NT2/D1 (cell line): Measurements from ENCODE around the gene INF2.

ENCODE experiments used
- DNase-seq: peaks from one replicate; pipeline ENCODE4 v3.0.0-alpha.2; 2011; ENCODE audit warnings: low read depth, low spot score
- H3K27me3 ChIP-seq: 2 replicates; pipeline ENCODE4 v1.6.0; 2011; ENCODE audit warnings: mild to moderate bottlenecking; ENCODE audit not compliant: insufficient read length, insufficient read depth
- H3K36me3 ChIP-seq: 2 replicates; pipeline ENCODE4 v1.6.1; 2011; ENCODE audit warnings: mild to moderate bottlenecking, low read length, mixed read lengths; ENCODE audit not compliant: insufficient read depth, insufficient read length
- H3K4me1 ChIP-seq: 2 replicates; pipeline ENCODE4 v1.5.1; 2011; ENCODE audit not compliant: insufficient read depth, insufficient read length
- H3K4me3 ChIP-seq: 2 replicates; pipeline ENCODE4 v1.5.1; 2011; ENCODE audit warnings: low read depth; ENCODE audit not compliant: insufficient read length
- H3K9ac ChIP-seq: 2 replicates; pipeline ENCODE4 v1.6.0; 2011; ENCODE audit warnings: low read depth; ENCODE audit not compliant: insufficient read length
- H3K9me3 ChIP-seq: 2 replicates; pipeline ENCODE4 v1.5.1; 2011; ENCODE audit warnings: mild to moderate bottlenecking, low read length; ENCODE audit not compliant: insufficient read depth
- SUZ12 ChIP-seq: IDR thresholded peaks from 2 replicates; pipeline ENCODE4 v1.6.1; 2011; ENCODE audit not compliant: insufficient read length, insufficient read depth; ENCODE audit errors: extremely low read depth
- YY1 ChIP-seq: IDR thresholded peaks from 2 replicates; pipeline ENCODE4 v1.6.1; 2011; ENCODE audit not compliant: insufficient read length, insufficient read depth
- ZNF274 ChIP-seq: IDR thresholded peaks from 2 replicates; pipeline ENCODE4 v1.6.1; 2011; ENCODE audit warnings: mild to moderate bottlenecking, low read depth, low read length

INF2 gene

DNA sequence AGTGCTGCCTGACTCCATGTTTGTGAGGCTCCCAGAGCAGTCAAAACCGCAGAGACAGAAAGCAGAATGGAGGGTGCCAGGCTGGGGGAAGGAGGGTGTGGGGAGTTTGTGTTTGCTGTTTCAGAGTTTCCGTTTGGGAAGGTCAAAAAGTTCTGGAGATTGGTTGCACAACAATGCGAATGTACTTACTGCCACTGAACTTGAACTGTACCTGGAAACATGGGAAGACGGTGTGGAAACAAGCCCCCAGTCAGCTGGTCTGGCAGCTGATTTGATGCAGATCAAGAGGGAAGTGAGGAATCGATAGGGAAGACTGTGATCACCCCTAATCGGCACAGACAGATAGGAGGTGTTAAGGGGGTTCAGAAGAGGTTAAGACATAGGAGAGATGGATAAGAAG, 35.3 kb upstream of the INF2 start:
- no peak for DNase-seq
- peaks cover 12% of the 10 kb centered on the region; the same call in 1 of the 2 replicates for H3K9me3 ChIP-seq
- no peak for TF ChIP-seq YY1
- TF ChIP-seq SUZ12: no peak
- no peak for TF ChIP-seq ZNF274
- H3K4me3 ChIP-seq: no peak overlapping the region
- no peak overlapping the region for H3K9ac ChIP-seq
- H3K4me1 ChIP-seq: peaks cover 2% of the 10 kb centered on the region
- H3K36me3 ChIP-seq: no peaks in the 10 kb centered on the region
- H3K27me3 ChIP-seq: peaks cover 2% of the 10 kb centered on the region

DNA sequence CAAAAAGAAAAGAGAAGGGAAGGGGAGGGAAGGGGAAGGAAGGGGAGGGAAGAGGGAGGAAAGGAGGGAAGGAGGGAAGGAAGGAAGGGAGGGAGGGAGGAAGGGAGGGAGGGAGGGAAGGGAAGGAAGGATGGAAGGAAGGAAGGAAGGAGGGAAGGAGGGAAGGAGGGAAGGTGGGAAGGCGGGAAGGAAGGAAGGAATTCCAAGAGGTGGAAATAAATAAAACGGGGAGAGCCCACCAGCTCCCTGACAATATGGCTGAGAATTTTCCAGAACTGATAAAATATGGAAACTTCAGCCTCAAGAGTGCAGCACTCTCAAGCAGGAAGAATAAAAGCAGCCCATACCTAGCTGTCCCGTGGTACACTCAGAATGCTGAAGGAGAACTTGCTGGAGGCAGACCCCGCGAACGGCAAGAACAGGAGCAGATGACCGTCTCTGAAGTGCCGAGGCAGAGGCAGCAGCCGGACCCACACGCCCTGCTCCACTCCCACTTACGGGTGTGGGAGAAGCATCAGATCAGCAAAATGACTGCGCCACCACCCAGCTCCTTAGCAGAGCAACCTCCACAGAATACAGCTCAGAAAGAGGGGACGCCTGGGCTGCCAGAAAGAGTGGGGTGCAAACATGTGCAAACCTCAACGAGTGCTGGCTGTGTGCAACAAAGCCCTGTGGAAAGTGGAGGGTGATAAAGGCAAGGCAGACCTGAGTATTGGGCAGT, 34.1 kb upstream of the INF2 start:
- Histone ChIP-seq H3K4me3 (no peak overlapping the region), H3K36me3 (no peaks in the 10 kb centered on the region), H3K4me1 (peaks cover 5% of the 10 kb centered on the region), H3K9ac (no peak overlapping the region), H3K27me3 (no peaks in the 10 kb centered on the region), H3K9me3 (peaks cover 12% of the 10 kb centered on the region; the same call in 1 of the 2 replicates)
- no peak for DNase-seq
- TF ChIP-seq SUZ12: no peak
- TF ChIP-seq ZNF274: no peak
- no peak for TF ChIP-seq YY1

DNA sequence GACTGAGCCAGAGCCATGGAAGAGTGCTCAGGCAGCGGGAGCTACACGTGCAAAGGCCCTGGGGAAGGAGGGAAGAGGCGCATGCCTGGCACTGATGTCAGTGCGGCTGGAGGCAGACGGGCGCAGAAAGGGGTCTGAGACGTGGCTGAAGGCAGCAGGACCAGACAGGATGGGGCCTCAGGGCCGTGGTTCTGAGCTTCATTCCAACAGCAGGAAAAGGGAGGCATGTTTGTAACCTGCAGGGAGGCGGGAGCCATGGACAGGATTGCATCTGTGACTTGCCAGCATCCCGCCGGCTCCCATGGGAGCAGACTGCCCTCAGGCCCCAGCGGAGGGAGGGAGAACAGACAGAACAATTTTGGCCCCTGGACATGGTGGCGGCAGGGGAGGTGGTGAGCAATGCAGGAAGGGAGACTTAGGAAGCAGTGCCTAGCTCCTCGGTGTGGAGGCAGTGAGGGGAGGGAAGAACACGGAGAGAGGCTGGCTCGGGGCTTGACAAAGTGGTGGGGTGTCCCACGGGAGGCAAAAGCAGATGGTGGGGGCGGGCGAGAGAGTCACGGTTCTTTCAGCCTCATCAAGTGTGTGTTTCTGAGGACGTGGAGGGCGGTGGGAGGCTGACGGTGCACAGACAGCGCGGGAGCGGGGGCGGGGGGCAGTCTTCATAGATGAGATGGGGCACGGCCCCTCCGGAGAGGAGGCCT, 33.3 kb upstream of the INF2 start:
- no peak for DNase-seq
- H3K27me3 ChIP-seq: no peaks in the 10 kb centered on the region
- peaks cover 3% of the 10 kb centered on the region for H3K4me1 ChIP-seq
- no peak overlapping the region for H3K9ac ChIP-seq
- no peaks in the 10 kb centered on the region for H3K36me3 ChIP-seq
- TF ChIP-seq YY1: no peak
- TF ChIP-seq SUZ12: no peak
- no peak for TF ChIP-seq ZNF274
- no peak overlapping the region for H3K4me3 ChIP-seq
- peaks cover 13% of the 10 kb centered on the region; the same call in 1 of the 2 replicates for H3K9me3 ChIP-seq

DNA sequence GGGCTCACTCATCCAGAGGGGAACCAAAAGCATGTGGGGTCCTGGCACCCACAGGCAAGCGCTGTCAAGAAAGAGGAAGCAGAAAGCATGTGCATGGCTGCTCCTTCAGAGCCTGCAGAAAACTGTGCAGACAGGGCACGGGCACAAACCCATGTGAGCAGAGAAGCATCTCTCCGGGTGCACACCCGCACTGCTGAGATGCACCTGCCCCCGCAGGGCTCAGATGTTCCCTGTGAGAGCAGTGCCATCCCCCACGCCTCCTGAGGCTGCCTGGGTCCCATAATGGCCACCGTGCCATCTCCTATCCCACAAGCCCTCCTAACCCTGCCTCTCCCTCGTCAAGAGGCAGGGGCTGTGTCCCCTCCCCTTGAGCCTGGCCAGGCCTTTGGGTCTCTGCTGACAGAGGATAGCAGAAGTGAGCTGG, 32.3 kb upstream of the INF2 start:
- no peak for DNase-seq
- H3K27me3 ChIP-seq: no peaks in the 10 kb centered on the region
- peaks cover 3% of the 10 kb centered on the region for H3K4me1 ChIP-seq
- H3K9ac ChIP-seq: no peak overlapping the region
- H3K9me3 ChIP-seq: peaks cover 18% of the 10 kb centered on the region; the same call in 1 of the 2 replicates
- TF ChIP-seq ZNF274 (no peak), SUZ12 (no peak), YY1 (no peak)
- no peaks in the 10 kb centered on the region for H3K36me3 ChIP-seq
- H3K4me3 ChIP-seq: no peak overlapping the region

DNA sequence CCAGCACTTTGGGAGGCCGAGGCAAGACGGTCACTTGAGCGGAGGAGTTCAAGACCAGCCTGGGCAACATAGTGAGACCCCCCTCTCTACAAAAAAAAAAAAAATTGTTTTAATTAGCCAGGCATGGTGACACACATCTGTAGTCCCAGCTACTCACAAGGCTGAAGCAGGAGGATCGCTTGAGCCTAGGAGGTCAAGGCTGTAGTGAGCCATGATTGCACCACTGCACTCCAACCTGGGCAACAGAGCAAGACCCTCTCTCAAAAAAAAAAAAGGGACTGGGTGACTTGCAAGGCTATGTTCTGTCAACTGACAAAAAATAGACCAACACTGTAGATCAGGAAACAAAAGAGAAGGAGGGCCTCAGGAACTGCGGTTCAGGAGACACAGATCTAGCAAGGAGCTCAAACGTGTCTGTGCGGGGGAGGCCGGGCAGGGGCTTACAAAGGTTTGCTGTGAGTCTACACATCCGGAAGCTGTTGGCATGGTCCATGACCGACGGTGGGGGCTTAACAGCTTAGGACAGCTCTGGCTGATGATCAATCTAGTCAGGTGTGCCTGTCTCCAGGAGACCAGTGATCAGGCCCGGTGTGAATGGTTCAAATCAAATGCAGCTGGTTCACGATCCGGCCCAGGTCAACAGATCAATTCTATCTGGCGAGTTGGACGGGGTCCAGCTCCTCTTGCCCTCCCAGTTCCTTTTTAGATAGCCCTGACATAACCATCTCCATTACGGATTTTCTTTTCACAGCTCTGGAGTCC, 31.7 kb upstream of the INF2 start:
- DNase-seq: no peak
- Histone ChIP-seq H3K27me3 (no peaks in the 10 kb centered on the region), H3K36me3 (no peaks in the 10 kb centered on the region), H3K9ac (no peak overlapping the region), H3K4me1 (peaks cover 3% of the 10 kb centered on the region), H3K9me3 (peaks cover 11% of the 10 kb centered on the region; the same call in 1 of the 2 replicates), H3K4me3 (no peak overlapping the region)
- TF ChIP-seq SUZ12 (no peak), ZNF274 (no peak), YY1 (no peak)

DNA sequence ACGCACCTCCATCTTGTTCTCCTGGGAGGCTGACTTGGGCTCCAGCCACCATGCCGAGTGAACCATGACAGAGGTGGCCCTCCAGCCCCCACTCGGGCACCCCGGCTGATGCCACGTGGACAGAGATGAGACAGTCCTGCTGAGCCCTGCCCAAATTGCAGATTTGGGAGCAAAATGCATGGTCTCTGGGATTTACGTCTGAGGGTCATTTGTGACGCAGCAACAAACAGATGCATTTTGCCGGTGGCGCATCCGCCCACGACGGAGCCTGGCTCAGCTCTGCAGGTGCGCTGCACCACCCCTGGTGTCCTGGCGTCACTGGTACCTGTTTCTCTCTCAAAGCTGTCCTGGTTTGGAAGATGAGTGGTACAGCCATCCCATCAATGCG, 31.1 kb upstream of the INF2 start:
- Histone ChIP-seq H3K4me3 (no peak overlapping the region), H3K9ac (no peak overlapping the region), H3K27me3 (no peaks in the 10 kb centered on the region), H3K4me1 (peaks cover 3% of the 10 kb centered on the region), H3K36me3 (no peaks in the 10 kb centered on the region), H3K9me3 (peaks cover 7% of the 10 kb centered on the region; the same call in 1 of the 2 replicates)
- no peak for TF ChIP-seq ZNF274
- DNase-seq: no peak

DNA sequence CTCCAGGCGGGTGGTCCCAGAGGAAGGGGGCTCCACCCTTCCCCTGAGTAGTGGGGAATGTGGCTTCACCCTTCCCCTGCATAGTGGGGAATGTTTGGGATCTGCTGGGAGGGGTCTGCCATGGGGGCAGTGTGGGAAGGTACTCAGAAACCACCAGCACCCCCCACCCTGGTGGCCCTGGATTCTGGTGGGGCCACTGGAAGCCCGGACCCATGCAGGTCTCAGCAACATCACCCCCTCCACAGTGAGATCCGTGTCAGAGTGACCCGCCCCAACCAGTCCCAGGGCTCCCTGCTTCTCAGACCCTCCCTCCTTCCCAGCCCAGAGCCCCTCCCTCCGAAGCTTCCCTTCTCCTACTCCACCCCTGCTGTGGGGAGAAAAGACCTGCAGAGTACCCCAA, 30.3 kb upstream of the INF2 start:
- H3K36me3 ChIP-seq: no peaks in the 10 kb centered on the region
- H3K4me1 ChIP-seq: peaks cover 3% of the 10 kb centered on the region
- no peak overlapping the region for H3K4me3 ChIP-seq
- no peak for DNase-seq
- TF ChIP-seq SUZ12: no peak
- no peak for TF ChIP-seq ZNF274
- TF ChIP-seq YY1: no peak
- peaks cover 7% of the 10 kb centered on the region; the same call in 1 of the 2 replicates for H3K9me3 ChIP-seq
- H3K27me3 ChIP-seq: no peaks in the 10 kb centered on the region
- H3K9ac ChIP-seq: no peak overlapping the region
